NCI-H1048 (cell line): ENCODE data around the gene LY6G5C.

Experiments used
- DNase-seq: peaks from one replicate; lab custom pipeline; 2025; lab: John Stamatoyannopoulos, UW

LY6G5C gene

DNA sequence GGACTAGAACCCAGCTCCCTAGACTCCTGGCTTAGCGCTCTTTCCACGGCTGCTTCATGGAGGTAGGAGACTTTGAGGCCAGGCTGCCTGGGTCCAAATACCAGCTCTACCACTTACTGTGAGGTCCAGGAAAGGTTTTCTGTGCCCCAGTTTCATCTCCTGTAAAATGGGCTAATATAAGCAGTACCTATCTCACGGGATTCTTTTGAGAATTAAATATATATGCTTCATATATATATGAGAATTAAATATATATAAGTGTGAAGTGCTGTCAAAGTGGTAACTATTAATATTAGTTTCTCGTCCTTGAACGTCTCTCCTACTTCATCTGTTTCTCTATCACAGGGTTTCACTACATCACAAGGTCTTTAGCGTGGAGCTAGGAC is 10.2 kb upstream of the LY6G5C start:
- DNase-seq = no peak

DNA sequence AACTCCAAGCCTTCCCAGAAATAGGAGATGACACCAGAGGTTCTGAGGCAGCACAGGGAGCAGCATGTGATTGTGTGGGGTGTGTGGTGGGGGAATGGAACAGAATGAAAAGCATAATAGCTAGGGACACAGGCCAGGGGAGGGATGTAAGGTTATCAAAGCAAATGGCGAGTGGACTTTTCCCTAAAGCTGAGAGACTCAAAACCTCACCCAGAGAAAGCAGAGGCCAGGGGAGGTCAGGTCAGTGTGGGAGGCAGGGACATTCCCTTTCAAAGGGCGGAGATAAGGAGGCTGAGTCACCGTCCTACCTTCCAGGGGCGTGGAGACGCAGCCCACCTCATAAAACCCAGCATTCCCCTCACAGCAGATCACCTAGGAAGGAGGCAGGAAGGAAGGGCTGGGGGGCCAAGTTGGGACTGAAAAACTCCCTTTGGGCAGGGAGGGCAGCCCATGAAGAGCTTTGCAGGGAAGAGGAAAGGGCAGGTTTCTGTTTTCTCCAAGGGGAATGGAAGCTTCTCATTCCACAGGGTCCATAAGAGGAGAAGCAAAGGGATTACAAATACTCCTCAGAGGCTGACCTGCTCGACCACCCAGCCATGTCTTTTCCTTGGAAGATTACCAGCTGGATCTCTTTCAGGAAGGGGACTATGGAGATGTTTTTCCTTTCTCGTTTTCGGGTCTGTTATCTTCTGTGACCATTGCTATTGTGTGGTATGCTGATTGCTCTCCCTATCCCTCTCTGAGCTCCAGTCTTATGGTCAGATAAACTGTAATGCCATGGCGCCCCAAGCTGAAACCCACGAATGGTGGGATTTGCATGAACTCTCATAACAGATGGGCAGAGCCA is 9.6 kb upstream of the LY6G5C start:
- no peak for DNase-seq

DNA sequence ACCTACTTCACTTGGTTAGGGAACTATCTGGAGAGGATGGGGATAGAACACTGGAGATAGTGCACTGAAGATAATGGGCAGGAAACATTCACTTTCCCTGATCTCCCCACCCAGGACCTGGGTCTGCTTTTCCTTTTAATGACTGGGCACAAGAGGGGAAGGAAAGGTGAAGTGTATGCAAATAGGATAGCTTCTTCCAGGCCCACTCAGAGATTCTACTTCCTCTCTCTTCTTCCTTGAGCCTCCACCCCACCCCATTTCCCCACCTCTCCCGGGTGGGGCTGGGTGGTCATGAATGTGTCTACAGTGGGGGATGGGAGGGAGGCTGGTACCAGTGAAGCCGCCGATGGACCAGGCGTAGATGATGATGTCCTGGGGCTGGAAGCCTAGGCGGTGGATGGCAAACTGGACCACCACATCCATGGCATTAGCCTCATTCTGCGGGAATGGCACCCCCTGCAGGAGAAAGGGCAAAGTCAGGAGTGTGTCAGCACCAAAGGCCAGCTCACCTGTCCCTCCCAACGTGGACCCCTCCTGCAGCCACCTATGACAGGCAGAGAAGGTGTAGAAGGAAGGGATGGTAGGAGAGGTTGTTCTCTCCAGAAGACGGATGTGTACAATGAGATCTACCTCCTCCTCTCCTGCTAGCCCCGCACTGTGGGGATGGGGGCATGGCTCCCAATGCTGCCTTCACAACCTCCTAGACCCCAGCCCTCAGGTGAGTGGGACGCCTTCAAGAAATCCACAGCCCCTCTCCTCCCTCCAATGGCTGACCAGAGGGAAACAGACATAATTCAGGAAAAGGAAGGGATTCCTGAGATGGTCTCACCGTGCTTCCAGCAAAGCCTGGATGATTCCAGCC is 8.6 kb upstream of the LY6G5C start:
- DNase-seq = no peak

GRCh38 chr6:31687860-31688693 is 7.2 kb upstream of the LY6G5C start:
- DNase-seq = no peak

GRCh38 chr6:31687321-31687720 is 6.5 kb upstream of the LY6G5C start:
- no peak for DNase-seq

DNA sequence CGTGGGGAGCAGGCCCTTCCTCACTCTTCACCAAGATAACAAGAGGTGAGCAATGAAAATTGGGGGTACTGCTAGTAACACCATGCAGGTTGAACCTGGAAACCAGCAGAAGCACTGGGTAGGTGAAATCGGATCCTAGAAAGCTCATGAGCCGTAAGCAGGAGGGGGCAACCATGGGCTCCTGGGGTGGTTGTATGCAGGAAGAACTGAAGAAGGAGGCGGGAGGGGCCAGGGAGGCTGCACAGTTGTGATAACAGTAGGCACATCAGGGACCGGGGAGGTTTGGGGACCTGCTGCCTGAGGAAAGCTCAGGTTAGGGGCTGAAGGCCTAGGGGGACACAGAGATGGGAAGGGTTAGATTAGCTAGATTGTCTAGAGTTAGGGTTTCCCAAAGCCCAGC is 5.6 kb upstream of the LY6G5C start:
- DNase-seq = no peak

GRCh38 chr6:31683591-31683990 is 2.7 kb upstream of the LY6G5C start:
- no peak for DNase-seq

GRCh38 chr6:31681135-31681671 is 336 bp upstream of the LY6G5C start:
- DNase-seq = no peak

DNA sequence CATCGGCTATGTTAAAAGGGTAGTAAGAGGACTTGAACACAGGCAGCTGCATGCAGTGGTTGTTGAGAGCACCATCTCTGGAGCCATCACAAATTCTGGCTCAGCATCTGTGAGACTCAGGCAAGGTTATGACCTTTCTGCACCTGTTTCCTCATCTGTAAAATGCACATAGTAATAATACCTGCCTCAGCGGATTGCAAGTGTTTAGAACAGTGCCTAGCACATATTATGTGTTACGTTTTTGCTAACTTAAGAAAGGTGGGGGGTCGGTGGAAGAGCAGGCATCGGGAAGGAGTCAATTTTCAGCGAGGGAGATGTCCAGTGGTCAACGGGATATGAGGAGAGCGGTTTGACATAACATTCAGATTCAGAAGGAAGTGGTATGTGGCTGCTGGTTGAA is 2.9 kb downstream of the LY6G5C start:
- no peak for DNase-seq

DNA sequence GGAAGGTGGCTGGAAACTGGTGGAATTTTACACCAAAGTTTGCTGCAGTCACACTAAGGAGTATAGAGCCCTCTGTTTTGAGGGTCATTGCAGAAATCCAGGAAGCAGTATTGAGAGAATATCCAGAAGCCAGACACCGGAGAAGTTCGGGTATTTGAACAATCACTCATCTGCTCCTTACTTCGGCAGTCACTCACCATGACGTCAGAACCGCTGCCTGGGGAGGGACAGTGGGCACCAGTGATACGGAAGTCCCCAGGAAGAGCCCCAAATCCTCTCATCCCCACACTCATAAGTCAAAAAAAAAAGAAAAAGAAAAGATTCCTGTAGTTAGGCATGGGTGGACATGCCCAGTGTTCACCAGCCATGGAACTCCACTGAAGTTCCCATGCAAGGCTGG is 4.0 kb downstream of the LY6G5C start:
- no peak for DNase-seq

GRCh38 chr6:31676322-31676903 is 4.5 kb downstream of the LY6G5C start:
- no peak for DNase-seq

DNA sequence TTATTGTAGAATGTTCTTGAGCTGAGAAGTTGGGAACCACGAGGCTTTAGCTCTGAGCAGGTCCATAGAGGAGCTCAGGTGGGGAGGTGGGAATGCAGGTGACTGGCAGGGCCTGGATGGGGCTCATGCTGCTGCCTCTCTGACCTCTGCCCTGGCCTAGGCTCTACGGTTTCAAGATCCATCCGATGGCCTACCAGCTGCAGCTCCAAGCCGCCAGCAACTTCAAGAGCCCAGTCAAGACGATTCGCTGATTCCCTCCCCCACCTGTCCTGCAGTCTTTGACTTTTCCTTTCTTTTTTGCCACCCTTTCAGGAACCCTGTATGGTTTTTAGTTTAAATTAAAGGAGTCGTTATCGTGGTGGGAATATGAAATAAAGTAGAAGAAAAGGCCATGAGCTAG is 11.2 kb downstream of the LY6G5C start, which contains the start of gene LY6G5B:
LY6G5B (plus strand) TSS at position 301 of the 400 bp plus-strand sequence. CDS start 975 bp downstream, outside the sequence.
- no peak for DNase-seq

DNA sequence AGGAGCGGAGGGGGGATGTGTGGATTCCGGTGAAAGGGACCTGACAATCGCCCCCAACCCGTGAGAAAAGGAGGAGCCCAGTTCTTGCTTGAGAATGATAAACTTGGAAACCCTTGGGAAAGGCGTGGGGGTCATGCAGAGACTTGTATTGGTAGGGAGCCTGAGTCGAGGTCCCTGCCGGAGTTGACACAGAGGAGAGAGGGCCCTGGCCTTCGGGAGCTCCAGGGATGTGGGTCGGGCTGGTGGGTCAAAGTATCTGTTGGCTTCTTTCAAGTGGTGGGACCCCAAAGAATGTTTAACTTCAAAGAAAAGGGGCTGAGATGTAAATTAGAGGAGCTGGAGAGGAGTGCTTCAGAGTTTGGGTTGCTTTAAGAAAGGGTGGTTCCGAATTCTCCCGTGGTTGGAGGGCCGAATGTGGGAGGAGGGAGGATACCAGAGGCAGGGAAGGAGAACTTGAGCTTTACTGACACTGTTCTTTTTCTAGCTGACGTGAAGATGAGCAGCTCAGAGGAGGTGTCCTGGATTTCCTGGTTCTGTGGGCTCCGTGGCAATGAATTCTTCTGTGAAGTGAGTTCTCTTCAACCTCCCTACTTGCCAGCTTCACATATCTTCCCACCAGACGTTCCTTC is 14.4 kb downstream of the LY6G5C start:
- DNase-seq = no peak

GRCh38 chr6:31665501-31666336 is 15.1 kb downstream of the LY6G5C start, which contains the start of gene CSNK2B:
TSS of gene CSNK2B (plus strand) at chr6:31666080. CDS start at chr6:31666832, 752 bp downstream.
- peak; percentile 91 for DNase-seq

- DNase-seq = peak; percentile 93
Observed at GRCh38 chr6:31664790-31665500, 15.9 kb downstream of the LY6G5C start, which contains the start of gene GPANK1. TSS of gene GPANK1 (minus strand) at chr6:31664997. CDS start at chr6:31664478, 519 bp downstream.

- no peak for DNase-seq
Observed at GRCh38 chr6:31663961-31664789, 16.7 kb downstream of the LY6G5C start.

DNA sequence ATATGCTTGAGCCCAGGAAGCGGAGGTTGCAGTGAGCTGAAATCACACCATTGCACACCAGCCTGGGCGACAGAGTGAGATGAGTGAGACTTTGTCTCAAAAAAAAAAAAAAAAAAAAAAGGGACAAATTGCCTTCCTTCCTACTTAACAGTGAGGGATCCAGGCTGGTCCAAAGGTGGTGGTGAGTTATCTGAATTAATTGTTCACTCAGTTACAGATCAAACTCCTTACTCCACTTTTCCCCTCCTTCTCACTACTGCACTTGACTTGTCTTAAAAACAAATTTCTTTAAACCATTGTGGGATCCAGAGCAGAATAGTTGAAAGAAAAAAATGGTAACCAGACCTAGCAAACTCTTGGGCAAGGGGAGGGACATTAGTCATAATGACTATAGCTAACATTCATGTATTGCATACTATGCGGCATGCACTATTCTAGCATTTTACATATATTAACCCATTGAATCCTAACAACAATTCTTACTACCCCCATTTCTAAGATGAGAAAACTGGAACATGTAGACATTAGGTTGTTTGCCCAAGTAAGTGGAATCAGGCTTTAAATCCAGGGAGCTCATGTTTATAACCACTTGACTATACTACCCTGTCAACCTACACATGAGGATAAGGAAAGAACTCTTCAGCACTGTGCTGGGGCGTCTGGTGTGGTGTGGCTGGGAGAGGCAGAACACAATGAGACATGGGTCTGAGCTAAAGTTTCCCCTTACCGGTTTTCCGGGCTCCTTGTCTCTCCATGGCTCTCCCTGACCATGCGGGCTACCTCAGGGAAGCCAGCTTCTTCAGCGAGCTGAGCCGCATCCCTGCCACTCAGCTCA is 17.5 kb downstream of the LY6G5C start:
- no peak for DNase-seq
